IMR-90 (cell line): ENCODE data around the gene XCR1. TPM values are rescaled to one million over a fixed set of nuclear protein-coding genes. Genes with fewer than 3 reads are reported as not detected.

ENCODE experiments used
- ATAC-seq: fragments of 200-7000 bp; cut with Tn5 transposase; 2 replicates; pipeline ENCODE4 v1.9.1; 2020; ENCODE audit warnings: low read depth, mild to moderate bottlenecking, moderate library complexity
- BruUV-seq: library from RNA; stranded (reverse); fragments of 400-500 nt; replicated peaks from 2 replicates; lab custom pipeline; 2021; lab: Mats Ljungman, UMichigan
- CTCF ChIA-PET: fragments of 300-600 bp; formaldehyde crosslinking; extraction: SDS; loops from one replicate; lab custom pipeline; 2021; ENCODE audit warnings: antibody characterized with exemption; lab: Yijun Ruan, JAX
- POLR2A ChIA-PET: fragments of 300-600 bp; sonication (Branson Sonifier 250); formaldehyde crosslinking; loops from one replicate; lab custom pipeline; 2022; ENCODE audit warnings: antibody characterized with exemption; ENCODE audit not compliant: unreplicated experiment; lab: Charles Lee
- DNase-seq: peaks from one replicate; pipeline ENCODE4 v3.0.0; 2013
- H2AFZ ChIP-seq: replicated peaks from 2 replicates; pipeline ENCODE3; 2013; ENCODE audit warnings: low read length, mild to moderate bottlenecking; ENCODE audit not compliant: poor library complexity
- H2AK5ac ChIP-seq: 2 replicates; pipeline ENCODE4 v1.6.1; 2013; ENCODE audit warnings: low read depth, low read length, inconsistent platforms
- H2AK9ac ChIP-seq: replicated peaks from 2 replicates; pipeline ENCODE3; 2013; ENCODE audit warnings: mild to moderate bottlenecking, low read depth, low read length, moderate library complexity; ENCODE audit not compliant: poor library complexity
- H2BK120ac ChIP-seq: 2 replicates; pipeline ENCODE4 v1.6.1; 2013; ENCODE audit warnings: low read depth, low read length, inconsistent platforms
- H2BK15ac ChIP-seq: 3 replicates; pipeline ENCODE4 v1.6.1; 2013; ENCODE audit warnings: low read depth, low read length, inconsistent platforms
- H2BK20ac ChIP-seq: 2 replicates; pipeline ENCODE4 v1.6.1; 2013; ENCODE audit warnings: low read depth, mild to moderate bottlenecking, inconsistent platforms, low read length, moderate library complexity
- H2BK5ac ChIP-seq: 2 replicates; pipeline ENCODE4 v1.6.1; 2013; ENCODE audit warnings: mild to moderate bottlenecking, low read depth, low read length, inconsistent platforms; ENCODE audit not compliant: poor library complexity, severe bottlenecking
- H3K14ac ChIP-seq: replicated peaks from 2 replicates; pipeline ENCODE4 v1.6.1; 2013; ENCODE audit warnings: low read depth, low read length, inconsistent platforms
- H3K18ac ChIP-seq: 2 replicates; pipeline ENCODE4 v1.6.1; 2013; ENCODE audit warnings: low read depth, low read length, control low read depth
- H3K23ac ChIP-seq: 2 replicates; pipeline ENCODE4 v1.6.1; 2013; ENCODE audit warnings: low read depth, low read length, inconsistent platforms
- H3K27ac ChIP-seq: 2 replicates; pipeline ENCODE4 v1.5.1; 2013; ENCODE audit warnings: mild to moderate bottlenecking, control low read depth, low read length; ENCODE audit not compliant: insufficient read depth
- H3K27me3 ChIP-seq: 2 replicates; pipeline ENCODE4 v1.6.1; 2013; ENCODE audit warnings: low read length; ENCODE audit not compliant: control insufficient read depth, insufficient read depth
- H3K36me3 ChIP-seq: 2 replicates; pipeline ENCODE4 v1.6.1; 2013; ENCODE audit warnings: low read length, mixed read lengths; ENCODE audit not compliant: control insufficient read depth, insufficient read depth
- H3K4ac ChIP-seq: 2 replicates; pipeline ENCODE4 v1.6.1; 2013; ENCODE audit warnings: low read depth, low read length, inconsistent platforms
- H3K4me1 ChIP-seq: 2 replicates; pipeline ENCODE4 v1.6.1; 2013; ENCODE audit warnings: low read length, mixed read lengths; ENCODE audit not compliant: control insufficient read depth, insufficient read depth
- H3K4me2 ChIP-seq: 2 replicates; pipeline ENCODE4 v1.6.1; 2013; ENCODE audit warnings: low read depth, mild to moderate bottlenecking, control low read depth, low read length, moderate library complexity
- H3K4me3 ChIP-seq: 2 replicates; pipeline ENCODE4 v1.5.1; 2013; ENCODE audit warnings: low read depth, mild to moderate bottlenecking, control low read depth, low read length, moderate library complexity; ENCODE audit not compliant: insufficient read depth
- H3K56ac ChIP-seq: 2 replicates; pipeline ENCODE4 v1.6.1; 2013; ENCODE audit warnings: low read length, inconsistent platforms; ENCODE audit not compliant: insufficient read depth; ENCODE audit errors: extremely low read depth
- H3K79me1 ChIP-seq, 2 experiments: 2 replicates each; pipeline ENCODE4 v1.6.1; 2013; ENCODE audit warnings: low read length in 2 of 2, inconsistent platforms in 1 of 2, low read depth in 1 of 2
- H3K9ac ChIP-seq: 2 replicates; pipeline ENCODE4 v1.6.1; 2013; ENCODE audit warnings: low read depth, low read length, control low read depth
- H3K9me1 ChIP-seq: 2 replicates; pipeline ENCODE4 v1.6.1; 2013; ENCODE audit warnings: low read length, inconsistent platforms; ENCODE audit not compliant: insufficient read depth
- H3K9me3 ChIP-seq: 2 replicates; pipeline ENCODE4 v1.6.1; 2013; ENCODE audit warnings: low read length; ENCODE audit not compliant: control insufficient read depth, insufficient read depth
- H4K20me1 ChIP-seq: 2 replicates; pipeline ENCODE4 v1.6.1; 2013; ENCODE audit warnings: low read length, inconsistent platforms; ENCODE audit not compliant: insufficient read depth
- H4K5ac ChIP-seq: 2 replicates; pipeline ENCODE4 v1.6.1; 2013; ENCODE audit warnings: mild to moderate bottlenecking, low read depth, low read length, control low read depth
- H4K8ac ChIP-seq, 2 experiments: 2 replicates each; pipeline ENCODE4 v1.6.1; 2013; ENCODE audit warnings: low read depth in 2 of 2, low read length in 2 of 2, control low read depth in 1 of 2, inconsistent platforms in 1 of 2
- H4K91ac ChIP-seq: 2 replicates; pipeline ENCODE4 v1.6.1; 2013; ENCODE audit warnings: low read depth, low read length, inconsistent platforms; ENCODE audit not compliant: insufficient read depth
- BHLHE40 ChIP-seq: fragments of 150-350 bp; IDR thresholded peaks from 2 replicates; pipeline ENCODE4 v1.6.1; 2016; ENCODE audit warnings: mild to moderate bottlenecking, low read depth, low read length
- CEBPB ChIP-seq: IDR thresholded peaks from 2 replicates; pipeline ENCODE4 v1.6.1; 2012; ENCODE audit warnings: low read depth, low read length, improper control_type of control experiment
- CHD1 ChIP-seq: IDR thresholded peaks from 2 replicates; pipeline ENCODE4 v1.6.1; 2012; ENCODE audit warnings: low read depth, low read length, improper control_type of control experiment
- FOS ChIP-seq: fragments of 150-350 bp; IDR thresholded peaks from 2 replicates; pipeline ENCODE4 v1.6.1; 2016; ENCODE audit warnings: low read depth, low read length
- MAFK ChIP-seq: IDR thresholded peaks from 2 replicates; pipeline ENCODE4 v1.6.1; 2012; ENCODE audit warnings: low read depth, low read length, improper control_type of control experiment
- MAZ ChIP-seq: IDR thresholded peaks from 2 replicates; pipeline ENCODE4 v1.6.1; 2012; ENCODE audit warnings: low read depth, mild to moderate bottlenecking, low read length, improper control_type of control experiment, moderate library complexity, borderline replicate concordance
- MXI1 ChIP-seq: IDR thresholded peaks from 2 replicates; pipeline ENCODE4 v1.6.1; 2012; ENCODE audit warnings: low read depth, mild to moderate bottlenecking, low read length, moderate library complexity, borderline replicate concordance
- NFE2L2 ChIP-seq: fragments of 150-350 bp; IDR thresholded peaks from 2 replicates; pipeline ENCODE4 v1.6.1; 2016; ENCODE audit warnings: low read depth, mild to moderate bottlenecking, low read length
- POLR2A ChIP-seq: IDR thresholded peaks from 2 replicates; pipeline ENCODE4 v1.6.1; 2012; ENCODE audit warnings: mild to moderate bottlenecking, low read depth, low read length
- RAD21 ChIP-seq: IDR thresholded peaks from 2 replicates; pipeline ENCODE4 v1.6.1; 2012; ENCODE audit warnings: low read length, improper control_type of control experiment
- RCOR1 ChIP-seq: IDR thresholded peaks from 2 replicates; pipeline ENCODE4 v1.6.1; 2012; ENCODE audit warnings: mild to moderate bottlenecking, low read length, improper control_type of control experiment; ENCODE audit not compliant: insufficient replicate concordance
- RFX5 ChIP-seq: IDR thresholded peaks from 2 replicates; pipeline ENCODE4 v1.8.0; 2012; ENCODE audit warnings: low read depth, mild to moderate bottlenecking, low read length, moderate library complexity
- SMC3 ChIP-seq: fragments of 150-350 bp; IDR thresholded peaks from 2 replicates; pipeline ENCODE4 v1.6.1; 2016; ENCODE audit warnings: low read depth, mild to moderate bottlenecking, antibody characterized with exemption, low read length, moderate library complexity
- USF2 ChIP-seq: fragments of 150-350 bp; IDR thresholded peaks from 2 replicates; pipeline ENCODE4 v1.6.1; 2017; ENCODE audit warnings: mild to moderate bottlenecking, antibody characterized with exemption, low read length, low read depth
- WGBS, 2 experiments: methylation state at CpG; one replicate each; pipeline versions ENCODE4 v1.1.5 to v1.1.7; 2013; ENCODE audit warnings: missing lambda C conversion rate in 2 of 2; ENCODE audit not compliant: insufficient read length in 1 of 2; ENCODE audit errors: extremely low coverage in 2 of 2; 5-methylcytosine and 5-hydroxymethylcytosine counted together
- dilution Hi-C: fragments of 300-500 bp; cut with HindIII; formaldehyde crosslinking; loops from one replicate; pipeline ENCODE4 v1.14.3; 2018; ENCODE audit warnings: low sequenced_read_pairs; ENCODE audit not compliant: unreplicated experiment
- in situ Hi-C: fragments of 300-500 bp; cut with MboI; formaldehyde crosslinking; loops from 3 replicates; pipeline ENCODE4 v1.14.3; 2019; ENCODE audit warnings: low sequenced_read_pairs, inconsistent platforms, mixed read lengths
- intact Hi-C: fragments of 100-400 bp; cut with micrococcal nuclease; formaldehyde crosslinking; loops from 2 replicates; pipeline ENCODE4 v1.10.0; 2022
- polyA plus RNA-seq, 3 experiments: library from polyadenylated mRNA; depleted of rRNA; stranded (reverse); fragments of >200 nt; gene quantifications; 2 replicates each; pipeline ENCODE4 v1.2.3, GENCODE V29; 2012; ENCODE audit warnings: low replicate concordance in 1 of 3
- total RNA-seq: library from RNA; depleted of rRNA; stranded (reverse); fragments of >200 nt; gene quantifications from 2 replicates; pipeline ENCODE4 v1.2.3, GENCODE V29; 2012

The XCR1 gene
- total and polyA plus RNA-seq, 2 of the 4 experiments (the other 2 are of a cell fraction) = not detected

- no TSS peak for BruUV-seq
- Histone ChIP-seq H2AK5ac (no peak overlapping the region), H3K4me1 (no peaks in the 10 kb centered on the region), H4K8ac (no peak overlapping the region), H4K20me1 (no peaks in the 10 kb centered on the region), H3K18ac (no peak overlapping the region), H3K4me3 (no peak overlapping the region), H3K14ac (no peak overlapping the region), H4K91ac (no peak overlapping the region), H2BK15ac (no peak overlapping the region), H3K9ac (no peak overlapping the region), H3K56ac (no peak overlapping the region), H3K9me3 (peaks cover 2% of the 10 kb centered on the region; the same call in 1 of the 2 replicates), H4K5ac (no peak overlapping the region), H3K4ac (no peak overlapping the region), H2BK120ac (no peak overlapping the region), H3K79me1 (no peaks in the 10 kb centered on the region), H2BK5ac (no peak overlapping the region), H2BK20ac (no peak overlapping the region), H3K23ac (no peak overlapping the region), H3K36me3 (no peaks in the 10 kb centered on the region), H3K4me2 (no peak overlapping the region), H3K27me3 (peaks cover 39% of the 10 kb centered on the region), H3K9me1 (no peaks in the 10 kb centered on the region; the same call in 1 of the 2 replicates), H2AFZ (no peak overlapping the region), H2AK9ac (no peak overlapping the region), H3K27ac (no peak overlapping the region)
- POLR2A ChIA-PET = no interaction called here
- no CpG with 5 or more reads among the region's 4 CpGs for WGBS, 2 experiments
- dilution Hi-C loops = no loop called here
- CTCF ChIA-PET = interaction anchor here (0.7 to 1.6 kb wide), 4 partner anchors 11 to 402 kb away, joined by 3 to 7 read pairs (median 4); no protein-coding TSS in a partner anchor
- ATAC-seq = no peak
- DNase-seq = no peak
- TF ChIP-seq CHD1 (no peak), RFX5 (no peak), SMC3 (no peak), MAZ (no peak), FOS (no peak), MAFK (no peak), RCOR1 (no peak), CEBPB (no peak), POLR2A (no peak), BHLHE40 (no peak), USF2 (no peak), RAD21 (no peak), MXI1 (no peak), NFE2L2 (no peak)
- intact Hi-C loops = no loop called here
- in situ Hi-C loops = no loop called here
Observed at GRCh38 chr3:46068501-46068900, 41.2 kb upstream of the XCR1 start.
